T-cell (primary cell): ENCODE data around the gene HEMGN. TPM values are rescaled to one million over a fixed set of nuclear protein-coding genes. Genes with fewer than 3 reads are reported as not detected.
"Not testable (repeated sequence)": the region's sequence is repeated elsewhere in the genome, so short reads cannot be mapped to it uniquely, and the experiment has no call there.

ENCODE experiments used
- ATAC-seq, 4 experiments: fragments of 200-7000 bp in 3 of 4; fragments of 150-1000 bp in 1 of 4; cut with Tn5 transposase; replicated peaks in 1 of 4; 1 replicate in 3 of 4; 2 replicates in 1 of 4; pipeline ENCODE4 v1.10.0; 2021; ENCODE audit warnings: moderate library complexity in 3 of 4, mild to moderate bottlenecking in 2 of 4, moderate number of reproducible peaks in 1 of 4
- CTCF ChIA-PET, 2 donors: fragments of 300-600 bp; sonication (Branson Sonifier 250); formaldehyde crosslinking; loops; one replicate each; lab custom pipeline; 2022; ENCODE audit warnings: antibody characterized with exemption in 2 of 2; lab: Charles Lee
- POLR2A ChIA-PET, 2 donors: fragments of 300-600 bp; sonication (Branson Sonifier 250); formaldehyde crosslinking; loops; one replicate each; lab custom pipeline; 2022; ENCODE audit warnings: antibody characterized with exemption in 2 of 2; lab: Charles Lee
- DNase-seq, 35 experiments: peaks; one replicate each; pipeline versions ENCODE4 v3.0.0 to v3.0.0-alpha.2; 2013 to 2023
- H3K27ac ChIP-seq: one replicate; pipeline ENCODE4 v1.5.1; 2013; ENCODE audit warnings: low read length
- H3K27me3 ChIP-seq, 2 experiments: replicated peaks in 1 of 2; 1 replicate in 1 of 2; 2 replicates in 1 of 2; pipeline versions ENCODE4 v1.6.1 to v1.7.0; 2013; ENCODE audit warnings: low read length in 1 of 2, mixed read lengths in 1 of 2; ENCODE audit not compliant: control insufficient read depth in 2 of 2, insufficient read depth in 2 of 2; ENCODE audit errors: extremely low read depth in 1 of 2
- H3K36me3 ChIP-seq, 2 donors: 1 replicate in 1 of 2; 2 replicates in 1 of 2; pipeline versions ENCODE4 v1.6.1 to v1.7.0; 2013; ENCODE audit warnings: low read length in 1 of 2; ENCODE audit not compliant: control insufficient read depth in 2 of 2, insufficient read depth in 1 of 2; ENCODE audit errors: extremely low read depth in 1 of 2
- H3K4me1 ChIP-seq, 2 experiments: 1 replicate in 1 of 2; 2 replicates in 1 of 2; pipeline versions ENCODE4 v1.6.1 to v1.7.0; 2013; ENCODE audit warnings: low read length in 2 of 2, mixed read lengths in 1 of 2; ENCODE audit not compliant: insufficient read depth in 2 of 2, control insufficient read depth in 1 of 2; ENCODE audit errors: extremely low read depth in 1 of 2
- H3K4me3 ChIP-seq, 2 donors: 1 replicate in 1 of 2; 2 replicates in 1 of 2; pipeline versions ENCODE4 v1.5.1 to v1.7.0; 2013; ENCODE audit warnings: mild to moderate bottlenecking in 2 of 2, low read length in 1 of 2, moderate library complexity in 1 of 2; ENCODE audit not compliant: control insufficient read depth in 1 of 2; ENCODE audit errors: extremely low read depth in 1 of 2
- H3K9me3 ChIP-seq: 2 replicates; pipeline ENCODE4 v1.7.0; 2013
- H3K27ac Mint-ChIP-seq, 2 donors: one replicate each; pipeline ENCODE4 v1.8.0; 2020 to 2021; ENCODE audit warnings: mild to moderate bottlenecking in 2 of 2, mixed read lengths in 2 of 2
- H3K27me3 Mint-ChIP-seq, 2 donors: one replicate each; pipeline ENCODE4 v1.8.0; 2021 to 2022; ENCODE audit warnings: mixed read lengths in 2 of 2
- H3K36me3 Mint-ChIP-seq: one replicate; pipeline ENCODE4 v1.8.0; 2021; ENCODE audit warnings: mixed read lengths
- H3K4me1 Mint-ChIP-seq, 3 donors: one replicate each; pipeline ENCODE4 v1.8.0; 2020 to 2022; ENCODE audit warnings: mixed read lengths in 3 of 3, mild to moderate bottlenecking in 1 of 3
- H3K4me3 Mint-ChIP-seq, 3 donors: one replicate each; pipeline ENCODE4 v1.8.0; 2020 to 2022; ENCODE audit warnings: mild to moderate bottlenecking in 3 of 3, mixed read lengths in 3 of 3, moderate library complexity in 3 of 3
- H3K9me3 Mint-ChIP-seq, 3 donors: one replicate each; pipeline ENCODE4 v1.8.0; 2020 to 2022; ENCODE audit warnings: mixed read lengths in 3 of 3
- WGBS: methylation state at CpG from one replicate; pipeline ENCODE4 v1.1.5; 2013; ENCODE audit warnings: missing lambda C conversion rate; ENCODE audit not compliant: insufficient coverage; 5-methylcytosine and 5-hydroxymethylcytosine counted together
- total RNA-seq, 35 experiments: library from RNA in 6 of 35; stranded (reverse) in 6 of 35; fragments of 120-200 nt in 1 of 35; gene quantifications; one replicate each; pipeline versions ENCODE4 v1.2.1 to v1.2.4 and lab custom pipeline; 2013 to 2026

Gene HEMGN
- total RNA-seq, 5 donors from 2014 or later (not counting 1 experiment from before 2014, with no cell fraction given): 1.3 to 3.7 (median 1.7) TPM

GRCh38 chr9:97947094-97947493, 9.1 kb upstream of the HEMGN start:
- H3K27ac ChIP-seq, H3K36me3 Mint-ChIP-seq, H3K9me3 Mint-ChIP-seq, ATAC-seq, H3K4me3 ChIP-seq, H3K27ac Mint-ChIP-seq, H3K4me1 ChIP-seq, H3K27me3 ChIP-seq, POLR2A ChIA-PET, H3K9me3 ChIP-seq, H3K27me3 Mint-ChIP-seq, CTCF ChIA-PET, H3K4me3 Mint-ChIP-seq, DNase-seq, H3K36me3 ChIP-seq: not testable (repeated sequence)
- no CpG with 5 or more reads among the region's 2 CpGs for WGBS
- H3K4me1 Mint-ChIP-seq: peaks cover 0 to 13% (median 4%) of the 10 kb centered on the region in 3 donors

DNA sequence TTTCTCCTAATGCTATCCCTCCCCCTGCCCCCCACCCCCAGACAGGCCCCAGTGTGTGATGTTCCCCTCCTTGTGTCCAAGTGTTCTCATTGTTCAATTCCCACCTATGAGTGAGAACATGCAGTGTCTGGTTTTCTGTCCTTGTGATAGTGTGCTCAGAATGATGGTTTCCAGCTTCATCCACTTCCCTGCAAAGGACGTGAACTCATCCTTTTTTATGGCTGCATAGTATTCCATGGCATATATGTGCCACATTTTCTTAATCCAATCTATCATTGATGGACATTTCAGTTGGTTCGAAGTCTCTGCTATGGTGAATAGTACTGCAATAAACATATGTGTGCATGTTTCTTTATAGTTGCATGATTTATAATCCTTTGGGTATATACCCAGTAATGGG, 7.5 kb upstream of the HEMGN start:
- H3K36me3 Mint-ChIP-seq, H3K4me3 ChIP-seq, H3K27me3 ChIP-seq, DNase-seq, ATAC-seq, H3K9me3 Mint-ChIP-seq, H3K4me1 ChIP-seq, H3K27ac ChIP-seq, CTCF ChIA-PET, H3K4me1 Mint-ChIP-seq, POLR2A ChIA-PET, H3K4me3 Mint-ChIP-seq, H3K27ac Mint-ChIP-seq, H3K27me3 Mint-ChIP-seq, H3K9me3 ChIP-seq, H3K36me3 ChIP-seq: not testable (repeated sequence)
- WGBS: no CpG with 5 or more reads among the region's 2 CpGs

DNA sequence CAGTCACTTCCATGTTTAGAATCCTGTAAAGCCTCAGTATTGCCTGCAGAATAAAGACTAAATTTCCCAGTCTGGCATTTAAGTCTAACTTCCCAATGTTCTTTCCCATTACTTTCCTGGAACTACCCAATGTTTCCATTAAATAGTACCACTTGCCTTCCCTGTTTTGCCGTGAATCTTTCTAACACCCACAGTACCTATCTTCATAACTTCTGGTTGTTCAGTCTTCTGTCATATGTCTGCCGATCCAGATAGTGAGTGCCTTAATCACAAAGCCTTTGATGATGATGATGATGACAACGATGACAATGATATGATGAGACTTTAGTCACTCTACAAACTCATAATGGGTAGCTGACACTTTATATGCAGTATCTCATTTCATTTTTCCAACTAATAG, 6.6 kb upstream of the HEMGN start:
- H3K9me3 Mint-ChIP-seq: no peaks in the 10 kb centered on the region
- POLR2A ChIA-PET: interaction anchor here in 1 of 2 donors (0.6 kb wide), 1 partner anchor 38 kb away, joined by 4 read pairs; no protein-coding TSS in a partner anchor
- H3K27me3 Mint-ChIP-seq: peaks cover 0 to 2% of the 10 kb centered on the region in 2 donors
- ATAC-seq (no peak), DNase-seq (no peak)
- Histone ChIP-seq H3K9me3 (no peaks in the 10 kb centered on the region), H3K27me3 (no peaks in the 10 kb centered on the region), H3K4me3 (no peak overlapping the region), H3K36me3 (no peaks in the 10 kb centered on the region), H3K27ac (no peak overlapping the region), H3K4me1 (no peaks in the 10 kb centered on the region)
- H3K4me1 Mint-ChIP-seq: no peaks in the 10 kb centered on the region
- CTCF ChIA-PET: interaction anchor here in 1 of 2 donors (0.6 to 0.9 kb wide), 3 partner anchors 9 to 53 kb away, joined by 3 read pairs; no protein-coding TSS in a partner anchor
- H3K36me3 Mint-ChIP-seq: no peaks in the 10 kb centered on the region
- H3K27ac Mint-ChIP-seq: no peak overlapping the region
- no peak overlapping the region for H3K4me3 Mint-ChIP-seq
- WGBS: no CpG with 5 or more reads among the region's 3 CpGs

- no peaks in the 10 kb centered on the region for H3K36me3 ChIP-seq
- no peak for DNase-seq
- Mint-ChIP-seq H3K27me3 (peaks cover 0 to 2% of the 10 kb centered on the region in 2 donors), H3K4me1 (peaks cover 6 to 9% (median 8%) of the 10 kb centered on the region in 3 donors), H3K36me3 (no peaks in the 10 kb centered on the region), H3K27ac (no peak overlapping the region), H3K9me3 (no peaks in the 10 kb centered on the region), H3K4me3 (no peak overlapping the region)
- H3K4me3 ChIP-seq: no peak overlapping the region
- H3K27ac ChIP-seq: no peak overlapping the region
- H3K27me3 ChIP-seq: no peaks in the 10 kb centered on the region
- ChIA-PET POLR2A (no interaction called here), CTCF (interaction anchor here in 1 of 2 donors (0.9 to 1.2 kb wide), 3 partner anchors 11 to 30 kb away, joined by 3 to 5 read pairs (median 3); no protein-coding TSS in a partner anchor)
- H3K9me3 ChIP-seq: no peaks in the 10 kb centered on the region
- no peak for ATAC-seq
- peaks cover 1 to 7% of the 10 kb centered on the region in 2 experiments for H3K4me1 ChIP-seq
These were observed 5.4 kb upstream of the HEMGN start for GRCh38 chr9:97943308-97943855.

DNA sequence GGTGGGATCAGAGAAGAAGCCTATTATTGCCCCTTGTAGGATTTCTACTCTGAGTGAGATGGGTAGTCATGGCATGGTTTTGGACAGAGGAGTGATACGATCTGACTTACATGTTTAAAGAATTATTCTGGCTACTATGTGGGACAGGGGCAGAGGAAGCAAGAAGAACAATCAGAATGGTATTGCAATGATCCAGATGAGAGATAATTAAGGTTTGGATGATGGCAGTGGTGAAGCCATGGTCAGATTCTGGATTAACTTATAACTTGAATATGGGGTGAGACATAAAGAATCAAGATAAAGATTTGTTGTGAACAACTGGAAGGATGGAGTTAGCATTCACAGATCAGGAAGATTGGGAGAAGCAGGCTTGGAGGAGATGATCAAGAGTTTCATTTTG, 3.4 kb upstream of the HEMGN start:
- POLR2A ChIA-PET: interaction anchor here (0.6 to 1.1 kb wide), 2 partner anchors 10 to 21 kb away, joined by 3 read pairs; no protein-coding TSS in a partner anchor
- Histone ChIP-seq H3K9me3 (no peaks in the 10 kb centered on the region), H3K36me3 (no peaks in the 10 kb centered on the region), H3K4me1 (peaks cover 9 to 19% of the 10 kb centered on the region in 2 experiments), H3K27ac (no peak overlapping the region), H3K27me3 (no peaks in the 10 kb centered on the region), H3K4me3 (no peak overlapping the region)
- Mint-ChIP-seq H3K4me1 (peaks cover 18 to 25% (median 21%) of the 10 kb centered on the region in 3 donors), H3K27me3 (no peaks in the 10 kb centered on the region), H3K27ac (no peak overlapping the region), H3K9me3 (no peaks in the 10 kb centered on the region), H3K36me3 (no peaks in the 10 kb centered on the region), H3K4me3 (no peak overlapping the region)
- DNase-seq: no peak
- ATAC-seq: no peak
- CTCF ChIA-PET: interaction anchor here in 1 of 2 donors (0.7 kb wide), 1 partner anchor 12 kb away, joined by 5 read pairs; no protein-coding TSS in a partner anchor
- WGBS: 91% methylated on average over 1 of the region's 1 CpG

GRCh38 chr9:97940741-97941140, 2.8 kb upstream of the HEMGN start:
- no peaks in the 10 kb centered on the region for H3K27me3 ChIP-seq
- H3K27me3 Mint-ChIP-seq: no peaks in the 10 kb centered on the region
- H3K4me3 ChIP-seq: no peak overlapping the region
- peaks cover 18 to 30% (median 26%) of the 10 kb centered on the region in 3 donors for H3K4me1 Mint-ChIP-seq
- H3K36me3 ChIP-seq: no peaks in the 10 kb centered on the region
- no peaks in the 10 kb centered on the region for H3K36me3 Mint-ChIP-seq
- H3K9me3 Mint-ChIP-seq: no peaks in the 10 kb centered on the region
- no peaks in the 10 kb centered on the region for H3K9me3 ChIP-seq
- DNase-seq (no peak), ATAC-seq (no peak)
- 80% methylated on average over 2 of the region's 3 CpGs for WGBS
- no peak overlapping the region for H3K27ac ChIP-seq
- ChIA-PET CTCF (interaction anchor here (0.6 to 1.2 kb wide), 2 partner anchors 18 to 152 kb away, joined by 3 read pairs; no protein-coding TSS in a partner anchor), POLR2A (interaction anchor here in 1 of 2 donors (0.6 kb wide), 1 partner anchor 10 kb away, joined by 3 read pairs; no protein-coding TSS in a partner anchor)
- no peak overlapping the region for H3K4me3 Mint-ChIP-seq
- peaks cover 9 to 19% of the 10 kb centered on the region in 2 experiments for H3K4me1 ChIP-seq
- H3K27ac Mint-ChIP-seq: no peak overlapping the region
